Endodermal cell (in vitro differentiated cells): ENCODE measurements around the gene LRRK1. TPM values are rescaled to one million over a fixed set of nuclear protein-coding genes. Genes with fewer than 3 reads are reported as not detected.

Experiments used
- DNase-seq: peaks from one replicate; pipeline ENCODE4 v3.0.0-alpha.2; 2017
- H3K27ac ChIP-seq: 2 replicates; pipeline ENCODE4 v1.5.1; 2013; ENCODE audit warnings: mild to moderate bottlenecking, low read depth, low read length, moderate library complexity
- H3K27me3 ChIP-seq: 2 replicates; pipeline ENCODE4 v1.6.1; 2013; ENCODE audit warnings: mild to moderate bottlenecking, low read length, moderate library complexity; ENCODE audit not compliant: insufficient read depth, control insufficient read depth, poor library complexity, severe bottlenecking
- H3K36me3 ChIP-seq: 2 replicates; pipeline ENCODE4 v1.7.0; 2013; ENCODE audit warnings: mild to moderate bottlenecking, low read length, moderate library complexity; ENCODE audit not compliant: control insufficient read depth, insufficient read depth
- H3K4me1 ChIP-seq: one replicate; pipeline ENCODE4 v1.7.0; 2013; ENCODE audit warnings: low read length; ENCODE audit not compliant: control insufficient read depth, insufficient read depth
- H3K4me3 ChIP-seq: 2 replicates; pipeline ENCODE4 v1.5.1; 2013; ENCODE audit warnings: mild to moderate bottlenecking, low read length, moderate library complexity
- H3K9ac ChIP-seq: 2 replicates; pipeline ENCODE4 v1.6.1; 2013; ENCODE audit warnings: mild to moderate bottlenecking, low read length, moderate library complexity; ENCODE audit not compliant: poor library complexity, severe bottlenecking; ENCODE audit errors: extremely low read depth
- H3K9me3 ChIP-seq: 2 replicates; pipeline ENCODE4 v1.6.1; 2013; ENCODE audit warnings: mild to moderate bottlenecking, low read length, moderate library complexity; ENCODE audit not compliant: control insufficient read depth
- H3K27ac Mint-ChIP-seq: 2 replicates; pipeline ENCODE4 v1.8.0; 2020; ENCODE audit warnings: mixed read lengths
- H3K27me3 Mint-ChIP-seq: 2 replicates; pipeline ENCODE4 v1.8.0; 2021; ENCODE audit warnings: mild to moderate bottlenecking, mixed read lengths; ENCODE audit not compliant: insufficient read depth
- H3K36me3 Mint-ChIP-seq: 2 replicates; pipeline ENCODE4 v1.8.0; 2020; ENCODE audit warnings: low read depth, mixed read lengths
- H3K4me1 Mint-ChIP-seq: 2 replicates; pipeline ENCODE4 v1.8.0; 2020; ENCODE audit warnings: mixed read lengths
- H3K4me3 Mint-ChIP-seq: 2 replicates; pipeline ENCODE4 v1.8.0; 2020; ENCODE audit warnings: mild to moderate bottlenecking, moderate library complexity, mixed read lengths
- H3K9me3 Mint-ChIP-seq: 2 replicates; pipeline ENCODE4 v1.8.0; 2020; ENCODE audit warnings: mild to moderate bottlenecking, mixed read lengths
- CTCF ChIP-seq: fragments of 200-600 bp; sonication (generic); conservative IDR thresholded peaks from 2 replicates; pipeline ENCODE4 v1.5.0; 2021; ENCODE audit warnings: antibody characterized with exemption, mild to moderate bottlenecking
- WGBS, 2 experiments: methylation state at CpG; one replicate each; pipeline versions ENCODE4 v1.1.5 to v1.1.7; 2013; ENCODE audit warnings: missing lambda C conversion rate in 2 of 2, mixed read lengths in 1 of 2; ENCODE audit not compliant: insufficient coverage in 1 of 2, insufficient read length in 1 of 2; 5-methylcytosine and 5-hydroxymethylcytosine counted together
- total RNA-seq, 2 donors: library from RNA; stranded (reverse); fragmentation: NEBNext Ultra II Directional in 1 of 2; extraction: Animal tissue kit (Norgen Biotek cat#: 25700) in 1 of 2; gene quantifications; 2 replicates in 1 of 2; 3 replicates in 1 of 2; pipeline ENCODE4 v1.2.1, GENCODE V29; 2021

Gene LRRK1
- total RNA-seq, 2 donors from 2014 or later, result 2.7 to 5.1 TPM

GRCh38 chr15:100895721-100896120, 23.4 kb upstream of the LRRK1 start:
- TF ChIP-seq CTCF, result no peak
- peaks cover 1% of the 10 kb centered on the region for H3K27me3 Mint-ChIP-seq
- Histone ChIP-seq H3K4me3 (no peak overlapping the region), H3K9ac (no peak overlapping the region), H3K4me1 (peaks cover 17% of the 10 kb centered on the region), H3K27ac (no peak overlapping the region), H3K36me3 (peaks cover 8% of the 10 kb centered on the region), H3K9me3 (no peaks in the 10 kb centered on the region), H3K27me3 (no peaks in the 10 kb centered on the region)
- H3K36me3 Mint-ChIP-seq, result peaks cover 6% of the 10 kb centered on the region
- H3K27ac Mint-ChIP-seq, result no peak overlapping the region
- DNase-seq, result peak; percentile 29
- H3K9me3 Mint-ChIP-seq, result peaks cover 4% of the 10 kb centered on the region
- no peak overlapping the region for H3K4me3 Mint-ChIP-seq
- WGBS, 2 experiments, result 93 to 94% methylated on average over 6 to 12 of the region's 13 CpGs
- peaks cover 30% of the 10 kb centered on the region for H3K4me1 Mint-ChIP-seq

GRCh38 chr15:100897221-100898151, 21.7 kb upstream of the LRRK1 start:
- Histone ChIP-seq H3K27ac (no peak overlapping the region), H3K27me3 (no peaks in the 10 kb centered on the region), H3K36me3 (peaks cover 11% of the 10 kb centered on the region), H3K9me3 (no peaks in the 10 kb centered on the region), H3K4me1 (peaks cover 17% of the 10 kb centered on the region), H3K4me3 (no peak overlapping the region), H3K9ac (no peak overlapping the region)
- DNase-seq, result peak; percentile 38
- Mint-ChIP-seq H3K27ac (no peak overlapping the region), H3K4me1 (peaks cover 30% of the 10 kb centered on the region), H3K9me3 (peaks cover 4% of the 10 kb centered on the region), H3K27me3 (peaks cover 1% of the 10 kb centered on the region), H3K4me3 (no peak overlapping the region), H3K36me3 (peaks cover 6% of the 10 kb centered on the region)
- 96% methylated on average over 15 to 26 of the region's 26 CpGs for WGBS, 2 experiments
- no peak for TF ChIP-seq CTCF

- H3K27me3 Mint-ChIP-seq, result peaks cover 1% of the 10 kb centered on the region
- Histone ChIP-seq H3K27me3 (no peaks in the 10 kb centered on the region), H3K36me3 (peaks cover 11% of the 10 kb centered on the region), H3K4me1 (peaks cover 17% of the 10 kb centered on the region), H3K4me3 (no peak overlapping the region), H3K27ac (no peak overlapping the region), H3K9ac (no peak overlapping the region), H3K9me3 (no peaks in the 10 kb centered on the region)
- TF ChIP-seq CTCF, result no peak
- H3K4me3 Mint-ChIP-seq, result no peak overlapping the region
- H3K9me3 Mint-ChIP-seq, result peaks cover 4% of the 10 kb centered on the region
- no peak overlapping the region for H3K27ac Mint-ChIP-seq
- WGBS, 2 experiments, result 97 to 100% methylated on average over 4 to 9 of the region's 9 CpGs
- DNase-seq, result peak; percentile 46
- peaks cover 7% of the 10 kb centered on the region for H3K36me3 Mint-ChIP-seq
- H3K4me1 Mint-ChIP-seq, result peaks cover 30% of the 10 kb centered on the region
These were observed 21.0 kb upstream of the LRRK1 start for GRCh38 chr15:100898152-100898490.
